PC-3 (cell line): ENCODE results near the gene SPTLC3. TPM values are rescaled to one million over a fixed set of nuclear protein-coding genes. Genes with fewer than 3 reads are reported as not detected.

Source experiments
- ATAC-seq: fragments of 200-7000 bp; cut with Tn5 transposase; 2 replicates; pipeline ENCODE4 v1.9.1; 2020; ENCODE audit warnings: mild to moderate bottlenecking, moderate library complexity
- Bru-seq: library from RNA; stranded (reverse); fragments of 400-500 nt; gene quantifications from one replicate; lab custom pipeline; 2021; lab: Mats Ljungman, UMichigan
- BruChase-seq, 2 experiments: library from RNA; stranded (reverse); fragments of 400-500 nt; gene quantifications; one replicate each; lab custom pipeline; 2021; lab: Mats Ljungman, UMichigan
- BruUV-seq: library from RNA; stranded (reverse); fragments of 400-500 nt; replicated peaks from 2 replicates; lab custom pipeline; 2021; lab: Mats Ljungman, UMichigan
- CTCF ChIA-PET: fragments of 300-600 bp; sonication (Branson Sonifier 250); formaldehyde crosslinking; loops from one replicate; lab custom pipeline; 2022; ENCODE audit warnings: antibody characterized with exemption; lab: Charles Lee
- POLR2A ChIA-PET: fragments of 300-600 bp; sonication (Branson Sonifier 250); formaldehyde crosslinking; loops from one replicate; lab custom pipeline; 2022; ENCODE audit warnings: antibody characterized with exemption; ENCODE audit not compliant: unreplicated experiment; lab: Charles Lee
- DNase-seq: peaks from one replicate; pipeline ENCODE4 v3.0.0-alpha.2; 2015
- H2AFZ ChIP-seq: fragments of 300-600 bp; sonication (generic); 2 replicates; pipeline ENCODE4 v1.6.0; 2016; ENCODE audit warnings: antibody characterized with exemption, low read length
- H3F3A ChIP-seq: fragments of 300-600 bp; sonication (generic); one replicate; pipeline ENCODE4 v1.6.0; 2017; ENCODE audit warnings: antibody characterized with exemption, low read length, control low read depth, mild to moderate bottlenecking; ENCODE audit not compliant: unreplicated experiment
- H3K27ac ChIP-seq: fragments of 300-600 bp; sonication (generic); 2 replicates; pipeline ENCODE4 v1.5.1; 2016; ENCODE audit warnings: mild to moderate bottlenecking, low read length
- H3K27me3 ChIP-seq: fragments of 300-600 bp; sonication (generic); 2 replicates; pipeline ENCODE4 v1.6.1; 2016; ENCODE audit warnings: low read length, mixed read lengths
- H3K36me3 ChIP-seq: fragments of 300-600 bp; sonication (generic); 2 replicates; pipeline ENCODE4 v1.6.1; 2016; ENCODE audit warnings: low read depth, mixed run types, low read length, mixed read lengths
- H3K4me1 ChIP-seq: fragments of 300-600 bp; sonication (generic); 2 replicates; pipeline ENCODE4 v1.5.1; 2016; ENCODE audit warnings: low read length; ENCODE audit not compliant: insufficient read depth
- H3K4me2 ChIP-seq: fragments of 300-600 bp; sonication (generic); 2 replicates; pipeline ENCODE4 v1.6.0; 2016; ENCODE audit warnings: low read length
- H3K4me3 ChIP-seq: fragments of 300-600 bp; sonication (generic); 2 replicates; pipeline ENCODE4 v1.5.1; 2016; ENCODE audit warnings: mild to moderate bottlenecking, low read length, mixed read lengths
- H3K79me2 ChIP-seq: fragments of 300-600 bp; sonication (generic); 2 replicates; pipeline ENCODE4 v1.6.1; 2017; ENCODE audit warnings: low read length, mixed read lengths
- H3K9ac ChIP-seq: fragments of 300-600 bp; sonication (generic); 2 replicates; pipeline ENCODE4 v1.6.0; 2016; ENCODE audit warnings: mild to moderate bottlenecking, low read length
- H3K9me2 ChIP-seq: fragments of 300-600 bp; sonication (generic); replicated peaks from 2 replicates; pipeline ENCODE4 v1.6.1; 2016; ENCODE audit warnings: mixed run types, low read length, mixed read lengths
- H3K9me3 ChIP-seq: fragments of 300-600 bp; sonication (generic); 2 replicates; pipeline ENCODE4 v1.6.1; 2016; ENCODE audit warnings: low read length, mixed read lengths
- H4K20me1 ChIP-seq: fragments of 300-600 bp; sonication (generic); 2 replicates; pipeline ENCODE4 v1.6.1; 2016; ENCODE audit warnings: low read length, mixed read lengths
- EZH2 ChIP-seq: fragments of 300-600 bp; sonication (generic); IDR thresholded peaks from one replicate; pipeline ENCODE4 v1.6.1; 2017; ENCODE audit warnings: antibody characterized with exemption, mild to moderate bottlenecking, low read length; ENCODE audit not compliant: unreplicated experiment
- EZH2phosphoT487 ChIP-seq: fragments of 300-600 bp; sonication (generic); IDR thresholded peaks from 2 replicates; pipeline ENCODE4 v1.6.1; 2018; ENCODE audit warnings: mild to moderate bottlenecking, antibody characterized with exemption, low read length, borderline replicate concordance
- intact Hi-C: fragments of 100-400 bp; cut with micrococcal nuclease; formaldehyde crosslinking; loops from 2 replicates; pipeline ENCODE4 v1.9.0; 2023
- long read RNA-seq: library from polyadenylated mRNA; unstranded; transcript quantifications from one replicate; pipeline ENCODE4 v2.0.0, GENCODE V29; 2021; ENCODE audit not compliant: unreplicated experiment
- total RNA-seq: library from RNA; depleted of rRNA; stranded (reverse); fragments of >200 nt; gene quantifications from 2 replicates; pipeline ENCODE4 v1.2.3, GENCODE V29; 2014; rRNA removed
- TF ChIP-seq, protein P1 (sequence below): fragments of 300-600 bp; sonication (generic); conservative IDR thresholded peaks from 2 replicates; pipeline ENCODE4 v1.5.1; 2017; ENCODE audit warnings: antibody characterized with exemption, low read depth, mild to moderate bottlenecking, low read length

The SPTLC3 gene
- total RNA-seq (6.3 and 16.3 TPM in 2 replicates), Bru-seq, nascent RNA (percentile 82 among the genes with signal in this experiment), BruChase-seq, experiment 1, labeled RNA remaining after a 6-hour chase (percentile 66 among the genes with signal in this experiment), BruChase-seq, experiment 2, labeled RNA remaining after a 2-hour chase (percentile 69 among the genes with signal in this experiment)
- long read RNA-seq, full-length matches to known transcripts, result 34 of 111 reads
- long read RNA-seq, partial matches to known transcripts, result 18 of 111 reads
- long read RNA-seq, other reads (novel, unspliced or antisense), result 59 of 111 reads

DNA sequence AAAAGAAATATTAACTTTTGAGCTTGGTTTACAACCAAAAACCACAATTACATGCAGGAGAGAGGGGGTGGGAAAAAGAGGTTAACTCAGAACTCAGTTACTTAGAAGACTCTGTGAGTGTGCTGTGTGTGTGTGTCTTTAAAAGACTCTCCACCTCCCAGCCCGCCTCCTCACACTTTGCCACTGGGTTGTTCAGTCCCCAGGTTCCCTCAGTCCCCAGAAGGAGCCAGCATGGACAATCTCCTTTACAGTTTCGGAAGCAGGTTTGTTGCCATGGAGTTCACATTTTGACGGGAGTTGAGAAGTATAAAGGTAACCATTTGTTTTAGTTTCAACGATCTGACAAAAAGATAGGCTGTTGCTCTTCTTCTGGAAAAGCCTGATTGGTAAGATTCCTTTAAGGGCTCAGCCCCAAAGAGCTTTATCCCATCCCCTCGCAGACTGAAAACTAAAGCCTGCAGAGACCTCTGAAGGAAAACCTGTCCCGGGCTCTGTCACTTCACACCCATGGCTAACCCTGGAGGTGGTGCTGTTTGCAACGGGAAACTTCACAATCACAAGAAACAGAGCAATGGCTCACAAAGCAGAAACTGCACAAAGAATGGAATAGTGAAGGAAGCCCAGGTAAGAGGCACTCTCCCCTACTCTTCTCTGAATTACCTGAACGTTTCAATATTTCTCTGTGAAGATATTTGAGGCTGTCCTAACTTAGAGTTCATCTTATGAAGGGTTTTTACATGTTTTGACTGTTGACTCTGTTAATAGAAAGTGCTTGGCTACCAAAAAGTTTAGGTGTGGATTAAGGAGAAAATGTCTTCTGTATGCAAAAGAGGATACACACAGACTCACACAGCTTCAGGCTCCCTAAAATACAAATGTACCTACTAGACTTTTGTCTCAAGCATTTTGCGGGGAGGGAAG, at the start of gene SPTLC3:
Gene SPTLC3 (plus strand): TSS at position 212 of the 921 bp plus-strand sequence. CDS start 296 bp downstream, at position 508.
- Histone ChIP-seq H3K9me3 (no peaks in the 10 kb centered on the region), H3K9me2 (no peaks in the 10 kb centered on the region), H4K20me1 (no peaks in the 10 kb centered on the region), H3K27me3 (no peaks in the 10 kb centered on the region), H3K36me3 (no peaks in the 10 kb centered on the region), H3K79me2 (peaks cover 7% of the 10 kb centered on the region; the same call in 1 of the 2 replicates), H2AFZ (peak within 1 kb of the TSS; percentile 76), H3K27ac (peak within 1 kb of the TSS; percentile 78), H3F3A (peaks cover 6% of the 10 kb centered on the region), H3K9ac (peak within 1 kb of the TSS; percentile 51), H3K4me3 (peak within 1 kb of the TSS; percentile 69), H3K4me2 (peak within 1 kb of the TSS; percentile 90), H3K4me1 (peaks cover 44% of the 10 kb centered on the region)
- intact Hi-C loops, result loop anchor here (1.0 to 2.0 kb wide), 6 partner anchors 9 to 96 kb away; no protein-coding TSS in a partner anchor
- TF ChIP-seq, protein P1, sequence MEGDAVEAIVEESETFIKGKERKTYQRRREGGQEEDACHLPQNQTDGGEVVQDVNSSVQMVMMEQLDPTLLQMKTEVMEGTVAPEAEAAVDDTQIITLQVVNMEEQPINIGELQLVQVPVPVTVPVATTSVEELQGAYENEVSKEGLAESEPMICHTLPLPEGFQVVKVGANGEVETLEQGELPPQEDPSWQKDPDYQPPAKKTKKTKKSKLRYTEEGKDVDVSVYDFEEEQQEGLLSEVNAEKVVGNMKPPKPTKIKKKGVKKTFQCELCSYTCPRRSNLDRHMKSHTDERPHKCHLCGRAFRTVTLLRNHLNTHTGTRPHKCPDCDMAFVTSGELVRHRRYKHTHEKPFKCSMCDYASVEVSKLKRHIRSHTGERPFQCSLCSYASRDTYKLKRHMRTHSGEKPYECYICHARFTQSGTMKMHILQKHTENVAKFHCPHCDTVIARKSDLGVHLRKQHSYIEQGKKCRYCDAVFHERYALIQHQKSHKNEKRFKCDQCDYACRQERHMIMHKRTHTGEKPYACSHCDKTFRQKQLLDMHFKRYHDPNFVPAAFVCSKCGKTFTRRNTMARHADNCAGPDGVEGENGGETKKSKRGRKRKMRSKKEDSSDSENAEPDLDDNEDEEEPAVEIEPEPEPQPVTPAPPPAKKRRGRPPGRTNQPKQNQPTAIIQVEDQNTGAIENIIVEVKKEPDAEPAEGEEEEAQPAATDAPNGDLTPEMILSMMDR, result peak; percentile 47; the same call in 1 of the 2 replicates
- TF ChIP-seq EZH2phosphoT487 (no peak), EZH2 (no peak)
- POLR2A ChIA-PET, result interaction anchor here (0.6 to 0.7 kb wide), 2 partner anchors 11 to 31 kb away, joined by 3 to 5 read pairs; no protein-coding TSS in a partner anchor
- DNase-seq (peak; percentile 81), ATAC-seq (peak; percentile 84)
- BruUV-seq, result TSS peak; percentile 75
- CTCF ChIA-PET, result interaction anchor here (1.2 kb wide), 1 partner anchor 25 kb away, joined by 3 read pairs; no protein-coding TSS in a partner anchor

DNA sequence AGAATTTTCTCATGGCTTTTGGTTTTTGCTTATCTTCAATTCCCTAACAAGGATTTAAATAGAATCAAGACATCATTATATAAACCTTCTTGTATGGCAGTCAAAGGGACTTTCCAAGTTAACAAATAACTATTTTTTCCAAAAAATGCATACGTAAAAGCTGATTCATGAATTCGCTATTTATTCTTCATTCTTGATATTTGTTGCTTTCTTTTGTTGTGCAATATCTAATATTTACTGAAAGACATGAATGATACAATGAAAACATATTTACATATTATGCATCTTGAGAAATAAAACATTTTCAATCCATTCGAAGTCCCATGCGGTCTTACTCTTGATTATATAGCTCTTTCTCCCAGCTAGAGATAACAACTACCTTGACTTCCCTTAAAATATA, 47.0 kb upstream of the SPTLC3 start:
- no TSS peak for BruUV-seq
- intact Hi-C loops, result loop anchor here (2.0 kb wide), 1 partner anchor 15 kb away; no protein-coding TSS in a partner anchor
- Histone ChIP-seq H3K9me2 (no peaks in the 10 kb centered on the region), H3K36me3 (no peaks in the 10 kb centered on the region), H4K20me1 (no peaks in the 10 kb centered on the region), H3F3A (no peaks in the 10 kb centered on the region), H3K4me2 (no peak overlapping the region), H3K4me1 (peaks cover 40% of the 10 kb centered on the region), H2AFZ (no peak overlapping the region), H3K9me3 (no peaks in the 10 kb centered on the region), H3K79me2 (no peaks in the 10 kb centered on the region), H3K27ac (no peak overlapping the region), H3K4me3 (no peak overlapping the region), H3K9ac (no peak overlapping the region), H3K27me3 (no peaks in the 10 kb centered on the region)
- POLR2A ChIA-PET, result no interaction called here
- CTCF ChIA-PET, result no interaction called here
- ATAC-seq (no peak), DNase-seq (no peak)
- TF ChIP-seq EZH2phosphoT487, result no peak
- TF ChIP-seq, protein P1, result no peak
- TF ChIP-seq EZH2, result no peak
